ENCODE results near the gene TNIP1. TPM values are rescaled to one million over a fixed set of nuclear protein-coding genes. Genes with fewer than 3 reads are reported as not detected.
A peak's percentile ranks its signal among the peaks of the same experiment; 100 is the strongest.

TNIP1 gene
- total RNA-seq, 4 donors from 2014 or later: 112 to 228 (median 188) TPM

DNA sequence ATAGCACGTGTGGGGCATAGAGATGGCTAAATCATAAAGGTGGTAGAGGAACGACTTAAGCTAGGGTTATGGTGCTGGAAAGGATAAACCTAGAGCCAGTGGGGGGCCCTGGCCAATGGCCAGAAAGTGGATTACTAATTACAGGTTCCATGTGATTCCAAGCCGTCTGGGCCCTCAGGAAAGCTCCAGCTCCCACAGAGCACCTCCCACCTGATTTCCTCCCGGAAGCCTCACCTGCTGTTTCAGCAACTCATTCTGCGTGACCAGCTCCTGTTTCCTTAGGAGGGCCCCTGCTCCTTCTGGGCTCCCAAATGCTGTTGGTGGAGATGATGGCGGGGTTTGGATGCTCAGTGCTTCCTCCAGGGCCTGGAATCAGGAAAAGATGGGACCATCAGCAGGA, 44.3 kb downstream of the TNIP1 start:
- DNase-seq: no peak
- intact Hi-C loops (cut with DNase I; ENCODE audit: low total_unique reads): loop anchor here (5.0 kb wide), 1 partner anchor 201 kb away; no protein-coding TSS in a partner anchor
- no peaks in the 10 kb centered on the region for H3K9me3 ChIP-seq
- no peak for ATAC-seq
- H3K27ac ChIP-seq: peak overlapping the region; percentile 88 to 98 (median 95)
- H3K36me3 ChIP-seq: peaks cover 0 to 54% of the 10 kb centered on the region in 2 donors
- in situ Hi-C loops (cut with MboI; ENCODE audit: low sequenced_read_pairs in 4 of 4): no loop called here
- peaks cover 48% of the 10 kb centered on the region in 2 donors for H3K4me1 ChIP-seq
- no peaks in the 10 kb centered on the region for H3K27me3 ChIP-seq
- TF ChIP-seq, protein P1, sequence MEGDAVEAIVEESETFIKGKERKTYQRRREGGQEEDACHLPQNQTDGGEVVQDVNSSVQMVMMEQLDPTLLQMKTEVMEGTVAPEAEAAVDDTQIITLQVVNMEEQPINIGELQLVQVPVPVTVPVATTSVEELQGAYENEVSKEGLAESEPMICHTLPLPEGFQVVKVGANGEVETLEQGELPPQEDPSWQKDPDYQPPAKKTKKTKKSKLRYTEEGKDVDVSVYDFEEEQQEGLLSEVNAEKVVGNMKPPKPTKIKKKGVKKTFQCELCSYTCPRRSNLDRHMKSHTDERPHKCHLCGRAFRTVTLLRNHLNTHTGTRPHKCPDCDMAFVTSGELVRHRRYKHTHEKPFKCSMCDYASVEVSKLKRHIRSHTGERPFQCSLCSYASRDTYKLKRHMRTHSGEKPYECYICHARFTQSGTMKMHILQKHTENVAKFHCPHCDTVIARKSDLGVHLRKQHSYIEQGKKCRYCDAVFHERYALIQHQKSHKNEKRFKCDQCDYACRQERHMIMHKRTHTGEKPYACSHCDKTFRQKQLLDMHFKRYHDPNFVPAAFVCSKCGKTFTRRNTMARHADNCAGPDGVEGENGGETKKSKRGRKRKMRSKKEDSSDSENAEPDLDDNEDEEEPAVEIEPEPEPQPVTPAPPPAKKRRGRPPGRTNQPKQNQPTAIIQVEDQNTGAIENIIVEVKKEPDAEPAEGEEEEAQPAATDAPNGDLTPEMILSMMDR (IDR thresholded peaks at IDR 0.05 in 4 of 5, conservative IDR thresholded peaks at IDR 0.05 in 1 of 5): no peak
- TF ChIP-seq POLR2A (IDR thresholded peaks at IDR 0.05): no peak
- no peak overlapping the region for H3K4me3 ChIP-seq

DNA sequence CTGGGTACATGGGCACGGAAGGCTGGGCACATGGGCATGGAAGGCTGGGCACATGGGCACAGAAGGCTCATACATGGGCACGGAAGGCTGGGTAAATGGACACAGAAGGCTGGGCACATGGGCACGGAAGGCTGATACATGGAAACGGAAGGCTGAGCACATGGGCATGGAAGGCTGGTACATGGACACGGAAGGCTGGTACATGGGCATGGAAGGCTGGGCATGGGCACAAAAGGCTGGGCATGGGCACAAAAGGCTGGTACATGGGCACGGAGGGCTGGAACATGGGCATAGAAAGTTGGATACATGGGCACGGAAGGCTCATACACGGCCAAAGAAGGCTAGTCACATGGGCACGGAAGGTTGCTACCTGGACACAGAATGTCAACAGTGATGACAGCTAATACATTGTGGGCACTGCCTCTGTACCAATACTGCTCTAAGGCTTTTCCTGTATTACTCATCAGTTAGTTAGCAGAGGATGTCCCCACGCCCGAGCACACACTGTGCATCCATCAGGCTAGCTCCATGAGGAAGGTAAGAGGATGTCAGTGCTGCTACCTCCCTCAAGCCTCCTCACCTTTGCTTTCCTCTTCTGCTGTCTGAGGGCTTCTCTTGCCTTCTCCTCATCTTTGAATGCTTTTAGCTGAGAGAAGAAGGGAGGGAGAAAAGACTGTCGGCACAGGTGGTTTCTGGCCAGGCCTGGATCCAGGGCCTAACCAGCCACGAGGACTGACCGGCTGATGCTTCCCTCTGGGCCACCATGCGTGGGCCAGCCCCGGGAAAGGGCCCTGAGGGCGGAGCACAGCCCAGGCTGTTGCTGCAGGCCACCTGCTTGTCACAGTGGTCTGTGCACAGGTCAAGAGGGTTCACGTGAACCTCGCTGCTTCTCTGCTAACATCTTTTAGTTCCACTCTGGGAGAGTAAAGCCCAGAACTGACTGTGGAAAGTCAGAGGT, 46.1 kb downstream of the TNIP1 start:
- in situ Hi-C loops (cut with MboI; ENCODE audit: low sequenced_read_pairs in 4 of 4): no loop called here
- Histone ChIP-seq H3K27ac (peak overlapping the region; percentile 88 to 98 (median 95)), H3K4me3 (no peak overlapping the region), H3K4me1 (peaks cover 48 to 49% of the 10 kb centered on the region in 2 donors), H3K36me3 (peaks cover 0 to 55% of the 10 kb centered on the region in 2 donors), H3K9me3 (no peaks in the 10 kb centered on the region), H3K27me3 (no peaks in the 10 kb centered on the region)
- DNase-seq (no peak), ATAC-seq (no peak)
- TF ChIP-seq, protein P1 (IDR thresholded peaks at IDR 0.05 in 4 of 5, conservative IDR thresholded peaks at IDR 0.05 in 1 of 5): no peak
- TF ChIP-seq POLR2A (IDR thresholded peaks at IDR 0.05): no peak
- intact Hi-C loops (cut with DNase I; ENCODE audit: low total_unique reads): loop anchor here (5.0 kb wide), 1 partner anchor 203 kb away; no protein-coding TSS in a partner anchor

DNA sequence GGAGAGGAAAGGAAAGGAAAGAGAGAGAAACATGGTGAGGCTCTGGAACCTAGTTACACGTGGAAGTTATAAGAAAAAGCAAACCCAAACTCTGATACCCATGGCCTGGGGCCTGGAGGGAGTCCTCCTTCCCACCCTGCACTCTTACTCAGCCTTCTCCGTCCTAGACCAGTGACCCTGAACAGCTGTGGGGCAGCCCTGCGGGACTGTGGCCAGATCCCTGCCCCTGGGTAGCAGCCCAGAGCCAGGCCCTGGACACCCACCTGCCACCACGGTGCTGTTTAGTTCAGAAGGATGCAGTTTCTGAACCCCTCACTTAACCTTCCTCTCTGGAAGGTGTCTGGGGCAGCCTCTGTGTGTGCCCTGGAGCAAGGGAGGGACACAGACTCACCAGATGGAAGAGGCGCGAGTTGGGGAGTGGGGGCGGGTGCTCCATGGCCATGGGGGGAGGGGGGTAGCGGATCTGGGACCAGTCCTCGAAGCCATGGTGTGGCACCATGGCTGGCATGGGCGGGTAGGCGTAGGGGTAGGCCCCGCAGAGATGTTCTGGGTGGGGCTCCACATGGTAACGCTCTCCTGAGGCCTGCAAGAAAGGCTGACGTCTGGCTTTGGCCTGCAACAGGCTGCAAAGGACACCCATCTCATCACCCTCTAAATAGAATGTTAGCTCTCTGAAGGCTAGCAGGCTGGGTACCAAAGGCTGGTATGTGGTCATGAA, 47.5 kb downstream of the TNIP1 start:
- in situ Hi-C loops (cut with MboI; ENCODE audit: low sequenced_read_pairs in 4 of 4): no loop called here
- ATAC-seq: no peak
- intact Hi-C loops (cut with DNase I; ENCODE audit: low total_unique reads): no loop called here

DNA sequence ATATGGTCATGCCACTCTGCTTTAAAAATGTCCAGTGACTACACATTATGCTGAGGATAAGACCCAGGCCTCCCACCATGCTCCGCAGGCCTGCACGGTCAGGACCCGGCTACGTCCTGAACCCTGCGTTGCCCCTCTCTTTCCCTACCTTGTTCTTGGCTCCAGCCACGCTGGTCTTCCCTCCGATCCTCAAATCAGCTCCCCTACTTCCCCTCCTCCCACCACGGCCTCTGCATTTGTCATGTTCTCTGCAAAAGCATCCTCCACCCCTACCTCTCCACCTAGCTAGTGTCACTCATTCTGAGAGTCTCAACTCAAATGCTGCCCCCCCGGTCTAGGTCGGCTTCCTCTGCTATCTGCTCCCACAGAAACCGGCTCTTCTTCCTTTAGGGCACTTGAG, 49.3 kb downstream of the TNIP1 start:
- DNase-seq (peak in 1 of 2 donors; percentile 21), ATAC-seq (no peak)
- no peaks in the 10 kb centered on the region for H3K9me3 ChIP-seq
- in situ Hi-C loops (cut with MboI; ENCODE audit: low sequenced_read_pairs in 4 of 4): no loop called here
- peak overlapping the region; percentile 88 to 99 (median 94) for H3K27ac ChIP-seq
- H3K27me3 ChIP-seq: no peaks in the 10 kb centered on the region
- no peak overlapping the region for H3K4me3 ChIP-seq
- peaks cover 32 to 35% of the 10 kb centered on the region in 2 donors for H3K4me1 ChIP-seq
- H3K36me3 ChIP-seq: peaks cover 3 to 85% of the 10 kb centered on the region in 2 donors
- TF ChIP-seq POLR2A (IDR thresholded peaks at IDR 0.05): no peak
- TF ChIP-seq, protein P1 (IDR thresholded peaks at IDR 0.05 in 4 of 5, conservative IDR thresholded peaks at IDR 0.05 in 1 of 5): no peak
- intact Hi-C loops (cut with DNase I; ENCODE audit: low total_unique reads): no loop called here

More for the DNA sequence above, 47.5 kb downstream of the TNIP1 start:
- H3K27ac ChIP-seq: peak overlapping the region; percentile 88 to 98 (median 94)
- H3K4me3 ChIP-seq: no peak overlapping the region
- H3K9me3 ChIP-seq: no peaks in the 10 kb centered on the region
- H3K27me3 ChIP-seq: no peaks in the 10 kb centered on the region
- no peak for TF ChIP-seq POLR2A (IDR thresholded peaks at IDR 0.05)
- TF ChIP-seq, protein P1 (IDR thresholded peaks at IDR 0.05 in 4 of 5, conservative IDR thresholded peaks at IDR 0.05 in 1 of 5): no peak
- DNase-seq: peak in 1 of 2 donors; percentile 45
- H3K4me1 ChIP-seq: peaks cover 38 to 40% of the 10 kb centered on the region in 2 donors
- H3K36me3 ChIP-seq: peaks cover 0 to 69% of the 10 kb centered on the region in 2 donors

Measured in gastrocnemius medialis (tissue), 4 donors.